Testis (tissue), 3 donors: ENCODE data around the gene FRMD4B. TPM values are rescaled to one million over a fixed set of nuclear protein-coding genes. Genes with fewer than 3 reads are reported as not detected.

Experiments
- DNase-seq: peaks from one replicate; pipeline ENCODE4 v3.0.0-alpha.2; 2019
- H3K27ac ChIP-seq, 2 donors: fragments of 200-600 bp; sonication (generic); one replicate each; pipeline ENCODE4 v1.5.1; 2019
- H3K27me3 ChIP-seq: fragments of 200-600 bp; sonication (generic); one replicate; pipeline ENCODE4 v1.5.1; 2019
- H3K36me3 ChIP-seq: fragments of 200-600 bp; sonication (generic); one replicate; pipeline ENCODE4 v1.5.1; 2017; ENCODE audit warnings: low read depth; ENCODE audit errors: missing control alignments
- H3K4me1 ChIP-seq: fragments of 200-600 bp; sonication (generic); one replicate; pipeline ENCODE4 v1.5.1; 2019
- H3K4me3 ChIP-seq, 2 donors: fragments of 200-600 bp; sonication (generic); one replicate each; pipeline ENCODE4 v1.5.1; 2017 to 2019
- H3K9me3 ChIP-seq: fragments of 200-600 bp; sonication (generic); one replicate; pipeline ENCODE4 v1.5.1; 2017
- POLR2A ChIP-seq: fragments of 450-650 bp; IDR thresholded peaks from one replicate; pipeline ENCODE4 v1.6.1; 2017; ENCODE audit warnings: antibody characterized with exemption, mild to moderate bottlenecking, moderate library complexity
- WGBS, 2 donors: methylation state at CpG; one replicate each; pipeline ENCODE4 v1.1.5; 2018; 5-methylcytosine and 5-hydroxymethylcytosine counted together
- intact Hi-C: fragments of 100-400 bp; cut with DNase I; formaldehyde crosslinking; loops from one replicate; pipeline ENCODE4 v1.15.1; 2023; ENCODE audit warnings: low total_unique reads
- polyA plus RNA-seq: library from polyadenylated mRNA; stranded (reverse); fragments of 350-450 nt; fragmentation: Illumina TruSeq; extraction: RNeasy Lipid Tissue Mini Kit (QIAGEN cat#74804); gene quantifications from one replicate; pipeline ENCODE4 v1.2.3, GENCODE V29; 2014; ENCODE audit warnings: low read depth, low replicate concordance; ENCODE audit not compliant: insufficient read depth
- total RNA-seq, 2 donors: library from RNA; depleted of rRNA; stranded (reverse); fragments of >200 nt; gene quantifications; one replicate each; pipeline ENCODE4 v1.2.3, GENCODE V29; 2016
- TF ChIP-seq, protein P1 (sequence below), 3 experiments: fragments of 450-650 bp in 2 of 3; fragments of 200-600 bp in 1 of 3; sonication (generic) in 1 of 3; IDR thresholded peaks; one replicate each; pipeline ENCODE4 v1.5.1; 2016 to 2019; ENCODE audit warnings: antibody characterized with exemption in 3 of 3, mild to moderate bottlenecking in 2 of 3, moderate library complexity in 1 of 3

Gene FRMD4B
- total and polyA plus RNA-seq, 3 donors from 2014 or later: 10.2 to 17.8 (median 13.7) TPM

DNA sequence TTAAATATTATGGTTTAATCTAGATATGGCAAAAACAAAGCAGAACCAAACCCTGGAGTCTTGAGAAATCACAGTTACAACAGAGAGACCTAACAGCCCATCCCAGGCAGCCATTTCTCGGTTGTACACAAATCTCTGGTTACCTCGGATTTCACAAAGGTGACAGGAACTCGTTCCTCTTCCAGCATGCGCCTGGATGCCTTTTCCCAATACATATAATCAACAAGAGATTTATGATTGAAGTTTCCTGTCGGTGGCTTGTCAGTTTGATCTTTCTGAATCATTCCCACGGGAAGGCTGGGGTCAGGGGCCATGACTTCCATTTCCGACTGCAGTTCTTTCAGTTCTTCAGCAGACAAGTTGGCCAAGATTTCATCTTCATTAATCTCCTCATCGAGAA lies 263.9 kb downstream of the FRMD4B start:
- Histone ChIP-seq H3K9me3 (no peaks in the 10 kb centered on the region), H3K27ac (no peak overlapping the region), H3K36me3 (no peaks in the 10 kb centered on the region), H3K27me3 (no peaks in the 10 kb centered on the region), H3K4me3 (no peak overlapping the region), H3K4me1 (no peaks in the 10 kb centered on the region)
- TF ChIP-seq POLR2A: no peak
- TF ChIP-seq, protein P1, sequence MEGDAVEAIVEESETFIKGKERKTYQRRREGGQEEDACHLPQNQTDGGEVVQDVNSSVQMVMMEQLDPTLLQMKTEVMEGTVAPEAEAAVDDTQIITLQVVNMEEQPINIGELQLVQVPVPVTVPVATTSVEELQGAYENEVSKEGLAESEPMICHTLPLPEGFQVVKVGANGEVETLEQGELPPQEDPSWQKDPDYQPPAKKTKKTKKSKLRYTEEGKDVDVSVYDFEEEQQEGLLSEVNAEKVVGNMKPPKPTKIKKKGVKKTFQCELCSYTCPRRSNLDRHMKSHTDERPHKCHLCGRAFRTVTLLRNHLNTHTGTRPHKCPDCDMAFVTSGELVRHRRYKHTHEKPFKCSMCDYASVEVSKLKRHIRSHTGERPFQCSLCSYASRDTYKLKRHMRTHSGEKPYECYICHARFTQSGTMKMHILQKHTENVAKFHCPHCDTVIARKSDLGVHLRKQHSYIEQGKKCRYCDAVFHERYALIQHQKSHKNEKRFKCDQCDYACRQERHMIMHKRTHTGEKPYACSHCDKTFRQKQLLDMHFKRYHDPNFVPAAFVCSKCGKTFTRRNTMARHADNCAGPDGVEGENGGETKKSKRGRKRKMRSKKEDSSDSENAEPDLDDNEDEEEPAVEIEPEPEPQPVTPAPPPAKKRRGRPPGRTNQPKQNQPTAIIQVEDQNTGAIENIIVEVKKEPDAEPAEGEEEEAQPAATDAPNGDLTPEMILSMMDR (IDR thresholded peaks at IDR 0.05): no peak
- 61 to 74% methylated on average over 8 of the region's 8 CpGs for WGBS, 2 donors
- no peak for DNase-seq
- intact Hi-C loops: no loop called here

- Histone ChIP-seq H3K36me3 (no peaks in the 10 kb centered on the region), H3K4me1 (no peaks in the 10 kb centered on the region), H3K4me3 (no peak overlapping the region), H3K27me3 (no peaks in the 10 kb centered on the region), H3K27ac (no peak overlapping the region), H3K9me3 (no peaks in the 10 kb centered on the region)
- TF ChIP-seq, protein P1 (IDR thresholded peaks at IDR 0.05): no peak
- no peak for TF ChIP-seq POLR2A
- DNase-seq: no peak
- intact Hi-C loops: no loop called here
- WGBS, 2 donors: 86 to 89% methylated on average over 6 of the region's 6 CpGs
Measured at GRCh38 chr3:69121513-69121912, 264.4 kb downstream of the FRMD4B start.

- TF ChIP-seq, protein P1 (IDR thresholded peaks at IDR 0.05): peak; percentile 50 to 93 (median 83)
- no peak for TF ChIP-seq POLR2A
- no peak overlapping the region for H3K27ac ChIP-seq
- H3K9me3 ChIP-seq: no peaks in the 10 kb centered on the region
- no peaks in the 10 kb centered on the region for H3K27me3 ChIP-seq
- WGBS, 2 donors: 0 to 3% methylated on average over 1 of the region's 1 CpG
- peak; percentile 90 for DNase-seq
- intact Hi-C loops: no loop called here
- no peaks in the 10 kb centered on the region for H3K36me3 ChIP-seq
- H3K4me3 ChIP-seq: no peak overlapping the region
- no peaks in the 10 kb centered on the region for H3K4me1 ChIP-seq
Measured at GRCh38 chr3:69120879-69121464, 264.9 kb downstream of the FRMD4B start.
